GM12875 (cell line): ENCODE data around the gene STH.
"Not testable (repeated sequence)": the region's sequence is repeated elsewhere in the genome, so short reads cannot be mapped to it uniquely, and the experiment has no call there.

Experiments
- H3K4me3 ChIP-seq: one replicate; pipeline ENCODE4 v1.5.1; 2011; ENCODE audit warnings: low read depth, low read length, control low read depth
- TF ChIP-seq, protein P1 (sequence below): IDR thresholded peaks from 2 replicates; pipeline ENCODE4 v1.5.1; 2011; ENCODE audit warnings: low read depth, mild to moderate bottlenecking, control low read depth, inconsistent platforms, low read length, moderate library complexity, borderline replicate concordance; ENCODE audit not compliant: insufficient read depth

The STH gene

DNA sequence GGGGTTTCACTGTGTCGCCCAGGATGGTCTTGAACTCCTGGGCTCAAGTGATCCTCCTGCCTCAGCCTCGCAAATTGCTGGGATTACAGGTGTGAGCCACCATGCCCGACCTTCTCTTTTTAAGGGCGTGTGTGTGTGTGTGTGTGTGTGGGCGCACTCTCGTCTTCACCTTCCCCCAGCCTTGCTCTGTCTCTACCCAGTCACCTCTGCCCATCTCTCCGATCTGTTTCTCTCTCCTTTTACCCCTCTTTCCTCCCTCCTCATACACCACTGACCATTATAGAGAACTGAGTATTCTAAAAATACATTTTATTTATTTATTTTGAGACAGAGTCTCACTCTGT, 3.9 kb downstream of the STH start:
- H3K4me3 ChIP-seq = no peak overlapping the region

DNA sequence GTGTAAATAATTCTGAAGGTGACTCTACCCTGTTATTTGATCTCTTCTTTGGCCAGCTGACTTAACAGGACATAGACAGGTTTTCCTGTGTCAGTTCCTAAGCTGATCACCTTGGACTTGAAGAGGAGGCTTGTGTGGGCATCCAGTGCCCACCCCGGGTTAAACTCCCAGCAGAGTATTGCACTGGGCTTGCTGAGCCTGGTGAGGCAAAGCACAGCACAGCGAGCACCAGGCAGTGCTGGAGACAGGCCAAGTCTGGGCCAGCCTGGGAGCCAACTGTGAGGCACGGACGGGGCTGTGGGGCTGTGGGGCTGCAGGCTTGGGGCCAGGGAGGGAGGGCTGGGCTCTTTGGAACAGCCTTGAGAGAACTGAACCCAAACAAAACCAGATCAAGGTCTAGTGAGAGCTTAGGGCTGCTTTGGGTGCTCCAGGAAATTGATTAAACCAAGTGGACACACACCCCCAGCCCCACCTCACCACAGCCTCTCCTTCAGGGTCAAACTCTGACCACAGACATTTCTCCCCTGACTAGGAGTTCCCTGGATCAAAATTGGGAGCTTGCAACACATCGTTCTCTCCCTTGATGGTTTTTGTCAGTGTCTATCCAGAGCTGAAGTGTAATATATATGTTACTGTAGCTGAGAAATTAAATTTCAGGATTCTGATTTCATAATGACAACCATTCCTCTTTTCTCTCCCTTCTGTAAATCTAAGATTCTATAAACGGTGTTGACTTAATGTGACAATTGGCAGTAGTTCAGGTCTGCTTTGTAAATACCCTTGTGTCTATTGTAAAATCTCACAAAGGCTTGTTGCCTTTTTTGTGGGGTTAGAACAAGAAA, 5.1 kb downstream of the STH start:
- TF ChIP-seq, protein P1, sequence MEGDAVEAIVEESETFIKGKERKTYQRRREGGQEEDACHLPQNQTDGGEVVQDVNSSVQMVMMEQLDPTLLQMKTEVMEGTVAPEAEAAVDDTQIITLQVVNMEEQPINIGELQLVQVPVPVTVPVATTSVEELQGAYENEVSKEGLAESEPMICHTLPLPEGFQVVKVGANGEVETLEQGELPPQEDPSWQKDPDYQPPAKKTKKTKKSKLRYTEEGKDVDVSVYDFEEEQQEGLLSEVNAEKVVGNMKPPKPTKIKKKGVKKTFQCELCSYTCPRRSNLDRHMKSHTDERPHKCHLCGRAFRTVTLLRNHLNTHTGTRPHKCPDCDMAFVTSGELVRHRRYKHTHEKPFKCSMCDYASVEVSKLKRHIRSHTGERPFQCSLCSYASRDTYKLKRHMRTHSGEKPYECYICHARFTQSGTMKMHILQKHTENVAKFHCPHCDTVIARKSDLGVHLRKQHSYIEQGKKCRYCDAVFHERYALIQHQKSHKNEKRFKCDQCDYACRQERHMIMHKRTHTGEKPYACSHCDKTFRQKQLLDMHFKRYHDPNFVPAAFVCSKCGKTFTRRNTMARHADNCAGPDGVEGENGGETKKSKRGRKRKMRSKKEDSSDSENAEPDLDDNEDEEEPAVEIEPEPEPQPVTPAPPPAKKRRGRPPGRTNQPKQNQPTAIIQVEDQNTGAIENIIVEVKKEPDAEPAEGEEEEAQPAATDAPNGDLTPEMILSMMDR = no peak
- H3K4me3 ChIP-seq = no peak overlapping the region

More for the DNA sequence above, 3.9 kb downstream of the STH start:
- TF ChIP-seq, protein P1 = no peak

DNA sequence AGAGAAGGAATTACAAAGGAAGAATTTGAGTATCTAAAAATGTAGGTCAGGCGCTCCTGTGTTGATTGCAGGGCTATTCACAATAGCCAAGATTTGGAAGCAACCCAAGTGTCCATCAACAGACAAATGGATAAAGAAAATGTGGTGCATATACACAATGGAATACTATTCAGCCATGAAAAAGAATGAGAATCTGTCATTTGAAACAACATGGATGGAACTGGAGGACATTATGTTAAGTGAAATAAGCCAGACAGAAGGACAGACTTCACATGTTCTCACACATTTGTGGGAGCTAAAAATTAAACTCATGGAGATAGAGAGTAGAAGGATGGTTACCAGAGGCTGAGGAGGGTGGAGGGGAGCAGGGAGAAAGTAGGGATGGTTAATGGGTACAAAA, 7.0 kb downstream of the STH start:
- not testable (repeated sequence) for H3K4me3 ChIP-seq

DNA sequence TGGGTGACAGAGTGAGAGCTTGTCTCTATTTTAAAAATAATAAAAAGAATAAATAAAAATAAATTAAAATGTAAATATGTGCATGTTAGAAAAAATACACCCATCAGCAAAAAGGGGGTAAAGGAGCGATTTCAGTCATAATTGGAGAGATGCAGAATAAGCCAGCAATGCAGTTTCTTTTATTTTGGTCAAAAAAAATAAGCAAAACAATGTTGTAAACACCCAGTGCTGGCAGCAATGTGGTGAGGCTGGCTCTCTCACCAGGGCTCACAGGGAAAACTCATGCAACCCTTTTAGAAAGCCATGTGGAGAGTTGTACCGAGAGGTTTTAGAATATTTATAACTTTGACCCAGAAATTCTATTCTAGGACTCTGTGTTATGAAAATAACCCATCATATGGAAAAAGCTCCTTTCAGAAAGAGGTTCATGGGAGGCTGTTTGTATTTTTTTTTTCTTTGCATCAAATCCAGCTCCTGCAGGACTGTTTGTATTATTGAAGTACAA, 8.5 kb downstream of the STH start:
- TF ChIP-seq, protein P1 = no peak
- H3K4me3 ChIP-seq = no peak overlapping the region

DNA sequence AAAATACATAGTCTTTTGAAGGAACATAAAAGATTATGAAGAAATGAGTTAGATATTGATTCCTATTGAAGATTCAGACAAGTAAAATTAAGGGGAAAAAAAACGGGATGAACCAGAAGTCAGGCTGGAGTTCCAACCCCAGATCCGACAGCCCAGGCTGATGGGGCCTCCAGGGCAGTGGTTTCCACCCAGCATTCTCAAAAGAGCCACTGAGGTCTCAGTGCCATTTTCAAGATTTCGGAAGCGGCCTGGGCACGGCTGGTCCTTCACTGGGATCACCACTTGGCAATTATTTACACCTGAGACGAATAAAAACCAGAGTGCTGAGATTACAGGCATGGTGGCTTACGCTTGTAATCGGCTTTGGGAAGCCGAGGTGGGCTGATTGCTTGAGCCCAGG, 9.5 kb downstream of the STH start:
- TF ChIP-seq, protein P1 = no peak
- H3K4me3 ChIP-seq = no peak overlapping the region

DNA sequence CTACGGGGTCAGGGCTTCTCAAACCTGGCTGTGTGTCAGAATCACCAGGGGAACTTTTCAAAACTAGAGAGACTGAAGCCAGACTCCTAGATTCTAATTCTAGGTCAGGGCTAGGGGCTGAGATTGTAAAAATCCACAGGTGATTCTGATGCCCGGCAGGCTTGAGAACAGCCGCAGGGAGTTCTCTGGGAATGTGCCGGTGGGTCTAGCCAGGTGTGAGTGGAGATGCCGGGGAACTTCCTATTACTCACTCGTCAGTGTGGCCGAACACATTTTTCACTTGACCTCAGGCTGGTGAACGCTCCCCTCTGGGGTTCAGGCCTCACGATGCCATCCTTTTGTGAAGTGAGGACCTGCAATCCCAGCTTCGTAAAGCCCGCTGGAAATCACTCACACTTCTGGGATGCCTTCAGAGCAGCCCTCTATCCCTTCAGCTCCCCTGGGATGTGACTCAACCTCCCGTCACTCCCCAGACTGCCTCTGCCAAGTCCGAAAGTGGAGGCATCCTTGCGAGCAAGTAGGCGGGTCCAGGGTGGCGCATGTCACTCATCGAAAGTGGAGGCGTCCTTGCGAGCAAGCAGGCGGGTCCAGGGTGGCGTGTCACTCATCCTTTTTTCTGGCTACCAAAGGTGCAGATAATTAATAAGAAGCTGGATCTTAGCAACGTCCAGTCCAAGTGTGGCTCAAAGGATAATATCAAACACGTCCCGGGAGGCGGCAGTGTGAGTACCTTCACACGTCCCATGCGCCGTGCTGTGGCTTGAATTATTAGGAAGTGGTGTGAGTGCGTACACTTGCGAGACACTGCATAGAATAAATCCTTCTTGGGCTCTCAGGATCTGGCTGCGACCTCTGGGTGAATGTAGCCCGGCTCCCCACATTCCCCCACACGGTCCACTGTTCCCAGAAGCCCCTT, 10.9 kb downstream of the STH start:
- TF ChIP-seq, protein P1 = no peak
- no peak overlapping the region for H3K4me3 ChIP-seq

DNA sequence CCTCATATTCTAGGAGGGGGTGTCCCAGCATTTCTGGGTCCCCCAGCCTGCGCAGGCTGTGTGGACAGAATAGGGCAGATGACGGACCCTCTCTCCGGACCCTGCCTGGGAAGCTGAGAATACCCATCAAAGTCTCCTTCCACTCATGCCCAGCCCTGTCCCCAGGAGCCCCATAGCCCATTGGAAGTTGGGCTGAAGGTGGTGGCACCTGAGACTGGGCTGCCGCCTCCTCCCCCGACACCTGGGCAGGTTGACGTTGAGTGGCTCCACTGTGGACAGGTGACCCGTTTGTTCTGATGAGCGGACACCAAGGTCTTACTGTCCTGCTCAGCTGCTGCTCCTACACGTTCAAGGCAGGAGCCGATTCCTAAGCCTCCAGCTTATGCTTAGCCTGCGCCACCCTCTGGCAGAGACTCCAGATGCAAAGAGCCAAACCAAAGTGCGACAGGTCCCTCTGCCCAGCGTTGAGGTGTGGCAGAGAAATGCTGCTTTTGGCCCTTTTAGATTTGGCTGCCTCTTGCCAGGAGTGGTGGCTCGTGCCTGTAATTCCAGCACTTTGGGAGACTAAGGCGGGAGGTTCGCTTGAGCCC, 11.6 kb downstream of the STH start:
- H3K4me3 ChIP-seq = no peak overlapping the region
- TF ChIP-seq, protein P1 = no peak
